GM19099 (cell line): ENCODE data around the gene MSMP.

Source experiments
- POLR2A ChIP-seq: IDR thresholded peaks from 3 replicates; pipeline ENCODE4 v1.6.1; 2011; ENCODE audit warnings: low read depth; ENCODE audit not compliant: insufficient read length; ENCODE audit errors: extremely low read depth

Gene MSMP

GRCh38 chr9:35703906-35704672 lies 50.0 kb downstream of the MSMP start:
- TF ChIP-seq POLR2A, result no peak
